ENCODE data around the gene RAPGEF1. TPM values are rescaled to one million over a fixed set of nuclear protein-coding genes. Genes with fewer than 3 reads are reported as not detected.
A peak's percentile ranks its signal among the peaks of the same experiment; 100 is the strongest.

RAPGEF1 gene
- total RNA-seq, 1 experiment from 2014 or later, result 55.6 TPM

DNA sequence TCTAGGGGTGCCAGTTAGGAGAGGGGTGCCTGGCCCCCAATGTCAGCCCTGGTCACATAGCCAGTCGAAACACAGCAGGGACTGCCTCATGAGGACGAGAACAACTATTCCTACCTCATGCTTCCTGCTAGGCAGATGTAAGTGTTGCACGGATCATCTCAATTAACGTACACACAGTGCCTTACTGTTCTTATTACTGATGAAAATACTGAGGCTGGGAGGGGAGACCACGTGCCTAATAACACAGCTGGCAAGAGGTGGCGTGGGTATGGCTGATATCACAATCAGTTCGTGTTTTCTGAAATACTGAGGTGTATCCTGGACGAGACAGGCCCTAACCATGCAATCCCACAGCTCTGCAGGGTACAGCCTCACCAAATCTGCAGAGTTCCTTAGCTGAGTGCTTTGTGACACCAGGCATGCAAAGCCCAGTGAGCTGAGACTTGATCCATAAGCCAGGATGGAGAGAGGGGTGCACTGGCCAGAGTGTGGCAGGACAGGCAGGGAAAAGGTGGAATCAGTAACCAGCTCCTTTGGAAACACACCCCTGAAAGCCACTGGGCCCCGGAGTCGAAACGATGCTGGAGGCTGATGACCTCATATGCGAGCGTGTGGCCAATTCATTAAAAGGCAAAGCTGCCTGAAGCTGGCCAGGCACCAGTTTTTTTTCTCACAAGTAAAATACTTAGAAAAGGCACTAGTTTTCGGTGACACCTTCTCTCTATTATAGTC, 130.6 kb downstream of the RAPGEF1 start:
- no peaks in the 10 kb centered on the region for H3K9me3 ChIP-seq (ENCODE audit: control insufficient read depth, low read depth, low read length)
- no CpG with 5 or more reads among the region's 14 CpGs for WGBS (ENCODE audit: extremely low coverage, insufficient read length, low lambda C conversion rate)
- H3K27ac Mint-ChIP-seq, result peak overlapping the region; percentile 95 to 99 (median 97)
- H3K9ac ChIP-seq (ENCODE audit: extremely low read depth, insufficient read length, low read length), result no peak overlapping the region
- DNase-seq, result no peak
- no peak overlapping the region for H2BK5ac ChIP-seq (ENCODE audit: insufficient read length, low read length)
- no peaks in the 10 kb centered on the region for H3K79me2 ChIP-seq (ENCODE audit: insufficient read depth, low read length)
- H3K79me1 ChIP-seq (ENCODE audit: insufficient read depth, low read depth, low read length, poor library complexity, severe bottlenecking), result no peaks in the 10 kb centered on the region
- peaks cover 2 to 6% (median 3%) of the 10 kb centered on the region in 3 experiments; a peak in 4 of 7 replicates for H3K36me3 Mint-ChIP-seq (ENCODE audit: insufficient read depth in 1 of 3, low read depth in 3 of 3)
- H3K27me3 ChIP-seq (ENCODE audit: insufficient read depth, low read length), result no peaks in the 10 kb centered on the region
- no peak overlapping the region for H2AFZ ChIP-seq (ENCODE audit: low read length)
- H3K4ac ChIP-seq (ENCODE audit: low read depth, low read length), result no peak overlapping the region
- H4K8ac ChIP-seq (replicated peaks; ENCODE audit: insufficient read length, low read depth, low read length), result no peak overlapping the region
- H2BK12ac ChIP-seq (ENCODE audit: insufficient read length, low read depth, low read length), result no peak overlapping the region
- no peak overlapping the region for H2BK20ac ChIP-seq (ENCODE audit: low read depth, low read length, poor library complexity, severe bottlenecking)
- no peaks in the 10 kb centered on the region for H3K9me3 Mint-ChIP-seq
- H3K23ac ChIP-seq (ENCODE audit: insufficient read length, low read depth, low read length), result no peak overlapping the region
- no peak overlapping the region for H3K56ac ChIP-seq (ENCODE audit: insufficient read length, low read depth, low read length)
- no peaks in the 10 kb centered on the region for H4K20me1 ChIP-seq (ENCODE audit: control insufficient read depth, insufficient read depth, insufficient read length)
- H2BK15ac ChIP-seq (ENCODE audit: low read depth, low read length), result no peak overlapping the region
- no peaks in the 10 kb centered on the region for H3K23me2 ChIP-seq (ENCODE audit: insufficient read length, low read depth, low read length, poor library complexity, severe bottlenecking)
- H4K91ac ChIP-seq (ENCODE audit: insufficient read length, low read depth, low read length), result no peak overlapping the region
- no peaks in the 10 kb centered on the region for H3K27me3 Mint-ChIP-seq (ENCODE audit: low read depth)
- H3K4me3 Mint-ChIP-seq, result no peak overlapping the region
- H3K4me1 ChIP-seq (ENCODE audit: insufficient read depth, low read length), result peaks cover 2% of the 10 kb centered on the region; the same call in 1 of the 2 replicates
- H3K27ac ChIP-seq (ENCODE audit: insufficient read length, low read depth, low read length), result peak overlapping the region; percentile 15
- no peak overlapping the region for H2AK5ac ChIP-seq (ENCODE audit: insufficient read length, low read length)
- no peak overlapping the region for H3K4me2 ChIP-seq (ENCODE audit: insufficient read depth, insufficient read length, low read length)
- H4K5ac ChIP-seq (ENCODE audit: insufficient read length, low read depth, low read length), result peak overlapping the region; percentile 13
- TF ChIP-seq, protein P1, sequence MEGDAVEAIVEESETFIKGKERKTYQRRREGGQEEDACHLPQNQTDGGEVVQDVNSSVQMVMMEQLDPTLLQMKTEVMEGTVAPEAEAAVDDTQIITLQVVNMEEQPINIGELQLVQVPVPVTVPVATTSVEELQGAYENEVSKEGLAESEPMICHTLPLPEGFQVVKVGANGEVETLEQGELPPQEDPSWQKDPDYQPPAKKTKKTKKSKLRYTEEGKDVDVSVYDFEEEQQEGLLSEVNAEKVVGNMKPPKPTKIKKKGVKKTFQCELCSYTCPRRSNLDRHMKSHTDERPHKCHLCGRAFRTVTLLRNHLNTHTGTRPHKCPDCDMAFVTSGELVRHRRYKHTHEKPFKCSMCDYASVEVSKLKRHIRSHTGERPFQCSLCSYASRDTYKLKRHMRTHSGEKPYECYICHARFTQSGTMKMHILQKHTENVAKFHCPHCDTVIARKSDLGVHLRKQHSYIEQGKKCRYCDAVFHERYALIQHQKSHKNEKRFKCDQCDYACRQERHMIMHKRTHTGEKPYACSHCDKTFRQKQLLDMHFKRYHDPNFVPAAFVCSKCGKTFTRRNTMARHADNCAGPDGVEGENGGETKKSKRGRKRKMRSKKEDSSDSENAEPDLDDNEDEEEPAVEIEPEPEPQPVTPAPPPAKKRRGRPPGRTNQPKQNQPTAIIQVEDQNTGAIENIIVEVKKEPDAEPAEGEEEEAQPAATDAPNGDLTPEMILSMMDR (conservative IDR thresholded peaks at IDR 0.05), result no peak
- no peak overlapping the region for H3T11ph ChIP-seq (ENCODE audit: low read length)
- peaks cover 32 to 34% of the 10 kb centered on the region in 2 experiments for H3K4me1 Mint-ChIP-seq
- no peak overlapping the region for H2BK120ac ChIP-seq (ENCODE audit: low read depth, low read length, poor library complexity, severe bottlenecking)
- peak overlapping the region; percentile 63; the same call in 1 of the 2 replicates for H3K14ac ChIP-seq (ENCODE audit: insufficient read depth, low read length)
- peak overlapping the region; percentile 8 for H3K18ac ChIP-seq (ENCODE audit: insufficient read length, low read depth, low read length)

All from H9 (cell line).